OCI-LY7 (cell line): ENCODE results near the gene PRR30.

ENCODE experiments used
- EZH2phosphoT487 ChIP-seq: fragments of 200-600 bp; sonication (generic); IDR thresholded peaks from 2 replicates; pipeline ENCODE4 v1.6.1; 2018; ENCODE audit warnings: low read depth, borderline replicate concordance, mild to moderate bottlenecking, mixed run types, antibody characterized with exemption, low read length, moderate library complexity, mixed read lengths
- TF ChIP-seq, protein P1 (sequence below): fragments of 200-600 bp; sonication (generic); conservative IDR thresholded peaks from 2 replicates; pipeline ENCODE4 v1.5.1; 2014; ENCODE audit warnings: mild to moderate bottlenecking, antibody characterized with exemption, low read length, moderate library complexity, mixed read lengths

DNA sequence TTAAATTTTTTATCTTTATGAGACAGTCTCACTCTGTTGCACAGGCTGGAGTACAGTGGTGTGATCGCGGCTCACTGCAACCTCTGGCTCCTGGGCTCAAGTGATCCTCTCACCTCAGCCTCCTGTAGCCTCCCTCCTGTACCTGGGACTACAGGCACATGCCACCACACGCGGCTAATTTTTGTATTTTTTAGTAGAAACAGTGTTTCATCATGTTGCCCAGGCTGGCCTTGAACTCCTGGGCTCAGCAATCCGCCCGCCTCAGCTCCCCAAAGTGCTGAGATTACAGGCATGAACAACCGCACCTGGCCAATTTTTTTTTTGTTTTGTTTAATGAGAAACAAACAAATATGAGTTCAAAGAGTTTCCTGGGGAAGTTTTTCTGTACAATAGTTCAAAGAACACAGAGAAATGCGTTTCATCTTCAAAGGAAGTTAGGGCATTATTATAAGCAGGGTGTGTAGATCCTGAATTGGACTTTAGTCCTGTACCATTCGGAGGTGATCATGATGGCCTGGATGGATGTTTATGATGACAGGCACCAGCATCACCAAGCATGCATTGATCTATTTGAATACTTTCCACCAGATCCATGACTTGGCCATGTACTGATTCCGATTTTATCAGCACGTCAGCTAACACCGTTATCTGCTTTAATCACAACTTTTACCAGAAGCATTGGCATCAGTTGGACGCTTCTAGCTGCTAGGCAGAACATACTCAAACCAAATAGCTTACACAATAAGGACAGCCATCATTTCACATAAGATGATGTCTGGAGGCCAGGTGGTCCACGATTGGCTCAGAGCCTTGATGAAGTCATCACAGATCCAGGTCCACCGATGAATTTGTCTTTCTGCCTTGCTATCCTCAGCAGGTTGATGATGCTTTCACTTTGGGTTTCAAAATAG lies 38.5 kb upstream of the PRR30 start:
- TF ChIP-seq, protein P1, sequence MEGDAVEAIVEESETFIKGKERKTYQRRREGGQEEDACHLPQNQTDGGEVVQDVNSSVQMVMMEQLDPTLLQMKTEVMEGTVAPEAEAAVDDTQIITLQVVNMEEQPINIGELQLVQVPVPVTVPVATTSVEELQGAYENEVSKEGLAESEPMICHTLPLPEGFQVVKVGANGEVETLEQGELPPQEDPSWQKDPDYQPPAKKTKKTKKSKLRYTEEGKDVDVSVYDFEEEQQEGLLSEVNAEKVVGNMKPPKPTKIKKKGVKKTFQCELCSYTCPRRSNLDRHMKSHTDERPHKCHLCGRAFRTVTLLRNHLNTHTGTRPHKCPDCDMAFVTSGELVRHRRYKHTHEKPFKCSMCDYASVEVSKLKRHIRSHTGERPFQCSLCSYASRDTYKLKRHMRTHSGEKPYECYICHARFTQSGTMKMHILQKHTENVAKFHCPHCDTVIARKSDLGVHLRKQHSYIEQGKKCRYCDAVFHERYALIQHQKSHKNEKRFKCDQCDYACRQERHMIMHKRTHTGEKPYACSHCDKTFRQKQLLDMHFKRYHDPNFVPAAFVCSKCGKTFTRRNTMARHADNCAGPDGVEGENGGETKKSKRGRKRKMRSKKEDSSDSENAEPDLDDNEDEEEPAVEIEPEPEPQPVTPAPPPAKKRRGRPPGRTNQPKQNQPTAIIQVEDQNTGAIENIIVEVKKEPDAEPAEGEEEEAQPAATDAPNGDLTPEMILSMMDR: no peak
- no peak for TF ChIP-seq EZH2phosphoT487
